ENCODE data around the gene ODAD2.
A peak's percentile ranks its signal among the peaks of the same experiment; 100 is the strongest.

Gene ODAD2

DNA sequence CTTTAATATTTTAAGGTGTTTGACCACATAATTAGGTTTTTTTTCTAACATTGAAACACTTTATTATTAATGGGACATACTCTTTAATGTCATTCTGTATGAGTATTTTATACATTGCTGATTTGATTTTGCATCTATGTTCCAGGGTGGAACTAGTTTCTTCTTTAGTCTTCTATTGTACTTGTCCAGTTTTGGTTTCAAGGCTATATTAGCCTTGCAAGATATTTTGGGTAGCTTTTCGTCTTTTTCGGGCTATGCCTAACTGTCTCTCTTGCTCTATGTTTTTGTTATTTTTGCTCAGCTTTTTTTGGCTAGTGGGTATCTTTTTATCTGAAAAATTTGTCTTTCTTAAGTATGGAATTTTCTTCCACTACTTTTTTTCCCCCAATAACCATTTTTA is 214.6 kb downstream of the ODAD2 start:
- TF ChIP-seq REST (IDR thresholded peaks at IDR 0.05; ENCODE audit: low read depth) (no peak), TCF12 (IDR thresholded peaks at IDR 0.05; ENCODE audit: low read depth) (no peak), TAF1 (IDR thresholded peaks at IDR 0.05; ENCODE audit: low read depth) (no peak), RAD21 (IDR thresholded peaks at IDR 0.05; ENCODE audit: low read depth) (no peak), FOXM1 (IDR thresholded peaks at IDR 0.05; ENCODE audit: borderline replicate concordance, low read depth) (no peak), EP300 (IDR thresholded peaks at IDR 0.05; ENCODE audit: borderline replicate concordance) (no peak), CREB1 (IDR thresholded peaks at IDR 0.05; ENCODE audit: low read depth) (no peak), EGR1 (IDR thresholded peaks at IDR 0.05) (no peak), CEBPB (IDR thresholded peaks at IDR 0.05) (no peak), TEAD4 (IDR thresholded peaks at IDR 0.05) (no peak), ZBTB7A (IDR thresholded peaks at IDR 0.05; ENCODE audit: low read depth) (no peak), YY1 (IDR thresholded peaks at IDR 0.05; ENCODE audit: low read depth) (no peak)
- TF ChIP-seq, protein P1, sequence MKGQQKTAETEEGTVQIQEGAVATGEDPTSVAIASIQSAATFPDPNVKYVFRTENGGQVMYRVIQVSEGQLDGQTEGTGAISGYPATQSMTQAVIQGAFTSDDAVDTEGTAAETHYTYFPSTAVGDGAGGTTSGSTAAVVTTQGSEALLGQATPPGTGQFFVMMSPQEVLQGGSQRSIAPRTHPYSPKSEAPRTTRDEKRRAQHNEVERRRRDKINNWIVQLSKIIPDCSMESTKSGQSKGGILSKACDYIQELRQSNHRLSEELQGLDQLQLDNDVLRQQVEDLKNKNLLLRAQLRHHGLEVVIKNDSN (IDR thresholded peaks at IDR 0.05), result no peak
- TF ChIP-seq, protein P2, sequence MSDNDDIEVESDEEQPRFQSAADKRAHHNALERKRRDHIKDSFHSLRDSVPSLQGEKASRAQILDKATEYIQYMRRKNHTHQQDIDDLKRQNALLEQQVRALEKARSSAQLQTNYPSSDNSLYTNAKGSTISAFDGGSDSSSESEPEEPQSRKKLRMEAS (IDR thresholded peaks at IDR 0.05), result no peak

DNA sequence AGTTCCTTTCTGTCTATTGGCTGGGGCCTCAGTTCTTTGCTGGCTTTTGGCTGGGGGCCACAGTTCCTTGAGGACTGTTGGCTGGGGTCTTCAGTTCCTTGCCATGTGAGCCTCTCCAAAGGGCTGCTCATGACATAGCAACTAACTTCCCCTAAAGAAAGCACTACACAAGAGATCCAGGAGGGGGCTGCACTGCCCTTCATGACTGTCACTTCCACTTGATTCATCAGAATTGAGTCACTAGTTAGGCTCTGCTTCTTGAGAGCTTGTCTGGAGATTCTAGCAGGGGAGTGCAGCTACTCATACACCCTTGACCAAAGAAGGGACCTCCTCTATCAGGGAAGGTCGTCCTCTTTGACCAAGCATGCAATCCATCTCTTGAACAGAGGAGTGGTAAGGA is 215.2 kb downstream of the ODAD2 start:
- TF ChIP-seq RAD21 (IDR thresholded peaks at IDR 0.05; ENCODE audit: low read depth) (peak; percentile 69), EGR1 (IDR thresholded peaks at IDR 0.05) (no peak)

DNA sequence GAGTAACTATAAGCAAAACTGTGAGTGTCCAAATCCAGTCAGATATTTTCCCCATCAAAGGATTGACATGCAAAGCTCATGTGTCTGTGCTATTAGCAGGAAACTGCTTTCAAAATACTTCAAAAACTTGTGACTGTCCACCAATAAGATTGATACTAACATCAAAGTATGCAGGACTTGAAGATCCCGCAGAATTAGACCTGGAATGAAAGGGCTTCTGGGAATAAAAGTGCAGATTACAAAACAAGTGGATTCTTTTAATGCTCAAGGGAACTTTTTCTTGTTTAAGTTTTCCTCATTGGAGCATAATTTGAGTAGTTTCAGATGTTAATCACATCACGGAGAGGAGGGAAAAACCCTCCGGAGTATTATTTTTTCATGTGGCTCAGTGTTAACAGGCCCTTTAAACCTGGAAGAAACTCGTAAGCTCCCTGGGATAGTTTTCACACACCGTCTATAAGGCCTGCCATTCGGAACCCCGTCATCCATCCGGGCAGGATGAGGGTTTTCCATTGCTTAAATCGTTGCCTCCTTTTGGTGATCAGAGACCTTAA is 219.3 kb downstream of the ODAD2 start:
- TF ChIP-seq TEAD4 (IDR thresholded peaks at IDR 0.05) (no peak), YY1 (IDR thresholded peaks at IDR 0.05; ENCODE audit: low read depth) (no peak), REST (IDR thresholded peaks at IDR 0.05; ENCODE audit: low read depth) (no peak), CREB1 (IDR thresholded peaks at IDR 0.05; ENCODE audit: low read depth) (no peak), TAF1 (IDR thresholded peaks at IDR 0.05; ENCODE audit: low read depth) (no peak), FOXM1 (IDR thresholded peaks at IDR 0.05; ENCODE audit: borderline replicate concordance, low read depth) (no peak), EGR1 (IDR thresholded peaks at IDR 0.05) (no peak), TCF12 (IDR thresholded peaks at IDR 0.05; ENCODE audit: low read depth) (no peak), EP300 (IDR thresholded peaks at IDR 0.05; ENCODE audit: borderline replicate concordance) (no peak), CEBPB (IDR thresholded peaks at IDR 0.05) (no peak), NFIC (IDR thresholded peaks at IDR 0.05) (no peak), RAD21 (IDR thresholded peaks at IDR 0.05; ENCODE audit: low read depth) (no peak)
- TF ChIP-seq, protein P2 (IDR thresholded peaks at IDR 0.05), result no peak
- TF ChIP-seq, protein P1 (IDR thresholded peaks at IDR 0.05), result no peak

GRCh38 chr10:27774831-27775230 is 224.0 kb downstream of the ODAD2 start:
- TF ChIP-seq TEAD4 (IDR thresholded peaks at IDR 0.05) (no peak), RAD21 (IDR thresholded peaks at IDR 0.05; ENCODE audit: low read depth) (no peak), CEBPB (IDR thresholded peaks at IDR 0.05) (no peak), FOXM1 (IDR thresholded peaks at IDR 0.05; ENCODE audit: borderline replicate concordance, low read depth) (no peak), EGR1 (IDR thresholded peaks at IDR 0.05) (no peak), REST (IDR thresholded peaks at IDR 0.05; ENCODE audit: low read depth) (no peak), YY1 (IDR thresholded peaks at IDR 0.05; ENCODE audit: low read depth) (no peak), TAF1 (IDR thresholded peaks at IDR 0.05; ENCODE audit: low read depth) (no peak), TCF12 (IDR thresholded peaks at IDR 0.05; ENCODE audit: low read depth) (no peak), CREB1 (IDR thresholded peaks at IDR 0.05; ENCODE audit: low read depth) (no peak), NFIC (IDR thresholded peaks at IDR 0.05) (no peak)
- TF ChIP-seq, protein P2 (IDR thresholded peaks at IDR 0.05), result no peak
- TF ChIP-seq, protein P1 (IDR thresholded peaks at IDR 0.05), result no peak
